HEK293 (cell line): Measurements from ENCODE around the gene TRIM34.
A peak's percentile ranks its signal among the peaks of the same experiment; 100 is the strongest.

Source experiments
- CTCF ChIA-PET: fragments of 350-600 bp; formaldehyde crosslinking; extraction: SDS; loops from one replicate; lab custom pipeline; 2021; ENCODE audit warnings: antibody characterized with exemption; lab: Yijun Ruan, JAX
- POLR2A ChIA-PET: fragments of 300-600 bp; formaldehyde crosslinking; extraction: SDS; loops from one replicate; lab custom pipeline; 2020; ENCODE audit warnings: antibody characterized with exemption, inconsistent platforms; lab: Yijun Ruan, JAX
- H3K27ac ChIP-seq: fragments of 200-500 bp; sonication (Bioruptor generic); 2 replicates; pipeline ENCODE4 v1.5.1; 2014; ENCODE audit warnings: low read depth, low read length, control low read depth, inconsistent platforms; ENCODE audit errors: extremely low read depth
- H3K36me3 ChIP-seq, 2 experiments: fragments of 200-500 bp in 1 of 2; sonication (Bioruptor generic) in 1 of 2; 1 replicate in 1 of 2; 2 replicates in 1 of 2; pipeline ENCODE4 v1.5.1; 2014 to 2017; ENCODE audit warnings: inconsistent platforms in 2 of 2, low read length in 2 of 2; ENCODE audit not compliant: control insufficient read depth in 2 of 2, insufficient read depth in 1 of 2
- H3K4me1 ChIP-seq: fragments of 200-500 bp; sonication (Bioruptor generic); 2 replicates; pipeline ENCODE4 v1.5.1; 2014; ENCODE audit warnings: mild to moderate bottlenecking, low read length, inconsistent platforms; ENCODE audit not compliant: control insufficient read depth, insufficient read depth
- H3K4me3 ChIP-seq: 2 replicates; pipeline ENCODE4 v1.5.1; 2011; ENCODE audit warnings: low read depth, mild to moderate bottlenecking, control low read depth, low read length, moderate library complexity
- H3K9me3 ChIP-seq: fragments of 200-500 bp; sonication (Bioruptor generic); 2 replicates; pipeline ENCODE4 v1.5.1; 2014; ENCODE audit warnings: low read depth, low read length, inconsistent platforms; ENCODE audit not compliant: control insufficient read depth, insufficient read depth
- GLIS1 ChIP-seq: fragments of 450-650 bp; formaldehyde crosslinking; IDR thresholded peaks from 2 replicates; pipeline ENCODE4 v1.5.1; 2016; ENCODE audit warnings: missing biosample characterization, missing genetic modification characterization
- KLF8 ChIP-seq: fragments of 450-650 bp; formaldehyde crosslinking; IDR thresholded peaks from 2 replicates; pipeline ENCODE4 v1.5.1; 2016; ENCODE audit warnings: missing biosample characterization, missing genetic modification characterization
- ZBTB20 ChIP-seq: fragments of 450-650 bp; formaldehyde crosslinking; IDR thresholded peaks from 2 replicates; pipeline ENCODE4 v1.5.1; 2016; ENCODE audit warnings: missing biosample characterization, missing genetic modification characterization
- ZBTB8A ChIP-seq: fragments of 450-650 bp; formaldehyde crosslinking; IDR thresholded peaks from 2 replicates; pipeline ENCODE4 v1.5.1; 2016; ENCODE audit warnings: missing biosample characterization, missing genetic modification characterization
- ZNF169 ChIP-seq: fragments of 450-650 bp; formaldehyde crosslinking; IDR thresholded peaks from 2 replicates; pipeline ENCODE4 v1.5.1; 2016; ENCODE audit warnings: missing biosample characterization, missing genetic modification characterization
- ZNF184 ChIP-seq: fragments of 450-650 bp; IDR thresholded peaks from 2 replicates; pipeline ENCODE4 v1.5.1; 2018; ENCODE audit warnings: missing biosample characterization, mild to moderate bottlenecking, missing genetic modification characterization
- ZNF214 ChIP-seq: fragments of 450-650 bp; formaldehyde crosslinking; IDR thresholded peaks from 2 replicates; pipeline ENCODE4 v1.5.1; 2017; ENCODE audit warnings: missing biosample characterization, mild to moderate bottlenecking, missing genetic modification characterization, borderline replicate concordance
- ZNF391 ChIP-seq: fragments of 450-650 bp; formaldehyde crosslinking; IDR thresholded peaks from 2 replicates; pipeline ENCODE4 v1.5.1; 2016; ENCODE audit warnings: low read depth, missing biosample characterization, missing genetic modification characterization, borderline replicate concordance
- ZNF423 ChIP-seq: fragments of 450-650 bp; formaldehyde crosslinking; IDR thresholded peaks from 2 replicates; pipeline ENCODE4 v1.5.1; 2016; ENCODE audit warnings: missing biosample characterization, missing genetic modification characterization
- ZNF48 ChIP-seq: fragments of 450-650 bp; formaldehyde crosslinking; IDR thresholded peaks from 2 replicates; pipeline ENCODE4 v1.5.1; 2016; ENCODE audit warnings: missing biosample characterization, missing genetic modification characterization
- ZNF501 ChIP-seq: fragments of 450-650 bp; formaldehyde crosslinking; IDR thresholded peaks from 2 replicates; pipeline ENCODE4 v1.5.1; 2016; ENCODE audit warnings: missing biosample characterization, missing genetic modification characterization
- ZNF521 ChIP-seq: fragments of 450-650 bp; formaldehyde crosslinking; IDR thresholded peaks from 2 replicates; pipeline ENCODE4 v1.5.1; 2017; ENCODE audit warnings: missing biosample characterization, mild to moderate bottlenecking, missing genetic modification characterization
- ZNF585B ChIP-seq: fragments of 450-650 bp; formaldehyde crosslinking; IDR thresholded peaks from 2 replicates; pipeline ENCODE4 v1.5.1; 2016; ENCODE audit warnings: missing biosample characterization, missing genetic modification characterization
- ZNF629 ChIP-seq: fragments of 450-650 bp; formaldehyde crosslinking; IDR thresholded peaks from 2 replicates; pipeline ENCODE4 v1.5.1; 2017; ENCODE audit warnings: missing biosample characterization, missing genetic modification characterization
- ZNF792 ChIP-seq: fragments of 450-650 bp; formaldehyde crosslinking; IDR thresholded peaks from 2 replicates; pipeline ENCODE4 v1.5.1; 2016; ENCODE audit warnings: missing biosample characterization, missing genetic modification characterization
- TF ChIP-seq, protein P1 (sequence below): fragments of 450-650 bp; formaldehyde crosslinking; IDR thresholded peaks from 2 replicates; pipeline ENCODE4 v1.5.1; 2016; ENCODE audit warnings: missing biosample characterization, missing genetic modification characterization
- TF ChIP-seq, protein P2 (sequence below): fragments of 450-650 bp; formaldehyde crosslinking; IDR thresholded peaks from 2 replicates; pipeline ENCODE4 v1.5.1; 2017; ENCODE audit warnings: missing biosample characterization, missing genetic modification characterization
- TF ChIP-seq, protein P3 (sequence below): fragments of 450-650 bp; formaldehyde crosslinking; IDR thresholded peaks from 2 replicates; pipeline ENCODE4 v1.5.1; 2016; ENCODE audit warnings: missing biosample characterization, missing genetic modification characterization
- TF ChIP-seq, protein P4 (sequence below): fragments of 450-650 bp; formaldehyde crosslinking; IDR thresholded peaks from 2 replicates; pipeline ENCODE4 v1.5.1; 2017; ENCODE audit warnings: missing biosample characterization, missing genetic modification characterization
- TF ChIP-seq, protein P5 (sequence below): fragments of 450-650 bp; formaldehyde crosslinking; IDR thresholded peaks from 2 replicates; pipeline ENCODE4 v1.5.0; 2017; ENCODE audit warnings: missing biosample characterization, missing genetic modification characterization, borderline replicate concordance

The TRIM34 gene, protein sequence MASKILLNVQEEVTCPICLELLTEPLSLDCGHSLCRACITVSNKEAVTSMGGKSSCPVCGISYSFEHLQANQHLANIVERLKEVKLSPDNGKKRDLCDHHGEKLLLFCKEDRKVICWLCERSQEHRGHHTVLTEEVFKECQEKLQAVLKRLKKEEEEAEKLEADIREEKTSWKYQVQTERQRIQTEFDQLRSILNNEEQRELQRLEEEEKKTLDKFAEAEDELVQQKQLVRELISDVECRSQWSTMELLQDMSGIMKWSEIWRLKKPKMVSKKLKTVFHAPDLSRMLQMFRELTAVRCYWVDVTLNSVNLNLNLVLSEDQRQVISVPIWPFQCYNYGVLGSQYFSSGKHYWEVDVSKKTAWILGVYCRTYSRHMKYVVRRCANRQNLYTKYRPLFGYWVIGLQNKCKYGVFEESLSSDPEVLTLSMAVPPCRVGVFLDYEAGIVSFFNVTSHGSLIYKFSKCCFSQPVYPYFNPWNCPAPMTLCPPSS

DNA sequence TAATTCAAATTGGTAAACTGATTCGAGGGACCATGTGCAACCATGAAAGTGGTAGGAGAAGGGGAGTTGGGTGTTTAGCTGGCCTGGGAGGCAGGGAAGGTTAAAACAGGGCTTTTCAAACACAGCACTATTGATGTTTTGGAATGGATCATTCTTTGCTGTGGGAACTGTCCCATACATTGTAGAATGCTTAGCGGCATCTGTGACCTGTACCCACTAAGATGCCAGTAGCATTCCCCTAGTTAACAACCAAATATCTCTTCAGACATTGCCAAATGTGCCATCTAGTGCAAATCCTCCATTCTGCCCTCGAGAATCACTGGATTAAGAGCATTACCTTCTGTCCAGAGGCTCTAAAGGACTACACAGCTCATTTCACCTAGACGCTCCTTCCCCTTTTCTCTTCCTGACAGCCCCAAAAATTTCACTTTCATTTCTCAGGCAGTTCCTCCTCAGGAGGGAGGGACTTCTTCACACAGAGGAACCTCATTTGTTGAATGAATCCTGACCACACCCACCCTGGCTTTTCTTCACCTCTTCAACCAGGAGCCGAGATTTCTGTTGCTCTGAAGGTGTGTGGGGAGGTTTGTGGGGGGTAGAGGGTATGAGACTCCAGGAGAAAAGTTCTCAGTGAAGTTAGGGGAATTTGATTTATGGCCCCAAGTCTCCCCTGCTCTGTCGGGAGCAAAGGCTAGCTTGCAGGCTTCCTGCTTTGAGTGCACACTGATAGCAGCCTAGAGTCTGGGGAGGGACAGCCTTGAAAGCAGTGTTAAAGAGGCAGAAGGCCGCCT lies at the start of gene TRIM34:
Gene TRIM34 (plus strand): TSS at position 513 of the 791 bp plus-strand sequence. CDS start 7,331 bp downstream, outside the sequence.
- Histone ChIP-seq H3K4me3 (peak within 1 kb of the TSS; percentile 18), H3K36me3 (no peaks in the 10 kb centered on the region), H3K4me1 (no peaks in the 10 kb centered on the region)
- 0 out of 2 replicates have a peak, but pooled peaks have one; percentile 20 for TF ChIP-seq GLIS1
- TF ChIP-seq ZNF184 (tag by site-specific recombination), result no peak
- TF ChIP-seq, all 188 proteins: peak for 1
- CTCF ChIA-PET, result no interaction called here
- no peaks in the 10 kb centered on the region for H3K9me3 ChIP-seq
- H3K27ac ChIP-seq, result no peak within 1 kb of the TSS
- POLR2A ChIA-PET, result no interaction called here

DNA sequence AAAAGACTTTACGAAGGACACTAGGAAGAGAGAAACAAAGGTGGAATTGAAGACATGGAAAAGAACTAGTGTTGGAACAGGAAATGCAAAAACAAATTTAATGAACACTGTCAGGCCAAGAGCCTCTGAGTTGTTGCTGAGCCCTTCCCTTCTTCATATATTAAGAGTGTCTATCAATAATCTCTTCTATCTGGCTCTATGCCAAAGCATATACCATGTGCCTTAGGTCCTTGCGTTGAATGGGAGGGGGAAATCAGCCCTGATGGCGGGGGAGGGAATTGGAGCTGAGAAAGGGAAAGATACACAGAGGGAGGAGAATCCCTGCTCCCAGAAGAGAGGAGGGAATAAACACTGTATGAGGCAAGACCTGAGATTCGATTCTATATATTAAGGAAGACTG lies 49.6 kb upstream of the TRIM34 start:
- no peak for TF ChIP-seq ZNF169 (tag by site-specific recombination)
- no peak for TF ChIP-seq ZNF214 (tag by site-specific recombination)
- TF ChIP-seq, protein P1, sequence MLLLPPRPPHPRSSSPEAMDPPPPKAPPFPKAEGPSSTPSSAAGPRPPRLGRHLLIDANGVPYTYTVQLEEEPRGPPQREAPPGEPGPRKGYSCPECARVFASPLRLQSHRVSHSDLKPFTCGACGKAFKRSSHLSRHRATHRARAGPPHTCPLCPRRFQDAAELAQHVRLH (tag by site-specific recombination), result no peak
- no peak for TF ChIP-seq ZNF501 (tag by site-specific recombination)
- TF ChIP-seq, protein P2, sequence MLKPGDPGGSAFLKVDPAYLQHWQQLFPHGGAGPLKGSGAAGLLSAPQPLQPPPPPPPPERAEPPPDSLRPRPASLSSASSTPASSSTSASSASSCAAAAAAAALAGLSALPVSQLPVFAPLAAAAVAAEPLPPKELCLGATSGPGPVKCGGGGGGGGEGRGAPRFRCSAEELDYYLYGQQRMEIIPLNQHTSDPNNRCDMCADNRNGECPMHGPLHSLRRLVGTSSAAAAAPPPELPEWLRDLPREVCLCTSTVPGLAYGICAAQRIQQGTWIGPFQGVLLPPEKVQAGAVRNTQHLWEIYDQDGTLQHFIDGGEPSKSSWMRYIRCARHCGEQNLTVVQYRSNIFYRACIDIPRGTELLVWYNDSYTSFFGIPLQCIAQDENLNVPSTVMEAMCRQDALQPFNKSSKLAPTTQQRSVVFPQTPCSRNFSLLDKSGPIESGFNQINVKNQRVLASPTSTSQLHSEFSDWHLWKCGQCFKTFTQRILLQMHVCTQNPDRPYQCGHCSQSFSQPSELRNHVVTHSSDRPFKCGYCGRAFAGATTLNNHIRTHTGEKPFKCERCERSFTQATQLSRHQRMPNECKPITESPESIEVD (tag by site-specific recombination), result no peak
- Histone ChIP-seq H3K4me3 (no peak overlapping the region), H3K9me3 (no peaks in the 10 kb centered on the region), H3K4me1 (no peaks in the 10 kb centered on the region), H3K27ac (no peak overlapping the region), H3K36me3 (no peaks in the 10 kb centered on the region)
- POLR2A ChIA-PET, result no interaction called here
- CTCF ChIA-PET, result no interaction called here

DNA sequence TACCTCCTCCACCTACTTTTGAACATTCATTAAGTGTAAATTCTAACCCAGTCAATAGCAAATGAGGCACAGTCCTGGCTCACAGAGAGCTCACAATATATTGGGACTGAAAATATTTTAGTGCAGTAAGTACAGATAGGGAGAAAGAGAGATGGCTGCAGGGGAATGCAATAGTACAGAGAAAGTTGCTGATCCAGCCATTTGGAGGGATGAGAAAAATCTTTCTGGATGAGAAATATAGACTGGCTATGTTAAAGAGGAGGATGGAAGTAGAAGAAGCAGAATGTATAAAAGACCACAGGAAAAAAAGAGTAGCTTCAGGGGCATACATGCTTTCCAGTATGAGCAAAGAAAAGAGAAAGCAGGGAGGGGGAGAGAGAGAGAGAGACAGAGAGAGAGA lies 47.7 kb upstream of the TRIM34 start:
- Histone ChIP-seq H3K4me3 (no peak overlapping the region), H3K9me3 (no peaks in the 10 kb centered on the region), H3K36me3 (no peaks in the 10 kb centered on the region), H3K27ac (no peak overlapping the region), H3K4me1 (no peaks in the 10 kb centered on the region)
- POLR2A ChIA-PET, result no interaction called here
- CTCF ChIA-PET, result no interaction called here
- TF ChIP-seq ZNF391 (no peak), ZNF521 (no peak), KLF8 (tag by site-specific recombination) (no peak), ZNF585B (tag by site-specific recombination) (no peak), ZBTB8A (no peak), ZNF169 (tag by site-specific recombination) (no peak), ZNF48 (tag by site-specific recombination) (no peak), ZBTB20 (tag by site-specific recombination) (no peak), ZNF792 (tag by site-specific recombination) (no peak), ZNF629 (tag by site-specific recombination) (no peak), ZNF423 (tag by site-specific recombination) (no peak)
- TF ChIP-seq, protein P3, sequence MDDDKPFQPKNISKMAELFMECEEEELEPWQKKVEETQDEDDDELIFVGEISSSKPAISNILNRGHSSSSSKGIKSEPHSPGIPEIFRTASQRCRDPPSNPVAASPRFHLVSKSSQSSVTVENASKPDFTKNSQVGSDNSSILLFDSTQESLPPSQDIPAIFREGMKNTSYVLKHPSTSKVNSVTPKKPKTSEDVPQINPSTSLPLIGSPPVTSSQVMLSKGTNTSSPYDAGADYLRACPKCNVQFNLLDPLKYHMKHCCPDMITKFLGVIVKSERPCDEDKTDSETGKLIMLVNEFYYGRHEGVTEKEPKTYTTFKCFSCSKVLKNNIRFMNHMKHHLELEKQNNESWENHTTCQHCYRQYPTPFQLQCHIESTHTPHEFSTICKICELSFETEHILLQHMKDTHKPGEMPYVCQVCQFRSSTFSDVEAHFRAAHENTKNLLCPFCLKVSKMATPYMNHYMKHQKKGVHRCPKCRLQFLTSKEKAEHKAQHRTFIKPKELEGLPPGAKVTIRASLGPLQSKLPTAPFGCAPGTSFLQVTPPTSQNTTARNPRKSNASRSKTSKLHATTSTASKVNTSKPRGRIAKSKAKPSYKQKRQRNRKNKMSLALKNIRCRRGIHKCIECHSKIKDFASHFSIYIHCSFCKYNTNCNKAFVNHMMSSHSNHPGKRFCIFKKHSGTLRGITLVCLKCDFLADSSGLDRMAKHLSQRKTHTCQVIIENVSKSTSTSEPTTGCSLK, result no peak
- TF ChIP-seq, protein P4, sequence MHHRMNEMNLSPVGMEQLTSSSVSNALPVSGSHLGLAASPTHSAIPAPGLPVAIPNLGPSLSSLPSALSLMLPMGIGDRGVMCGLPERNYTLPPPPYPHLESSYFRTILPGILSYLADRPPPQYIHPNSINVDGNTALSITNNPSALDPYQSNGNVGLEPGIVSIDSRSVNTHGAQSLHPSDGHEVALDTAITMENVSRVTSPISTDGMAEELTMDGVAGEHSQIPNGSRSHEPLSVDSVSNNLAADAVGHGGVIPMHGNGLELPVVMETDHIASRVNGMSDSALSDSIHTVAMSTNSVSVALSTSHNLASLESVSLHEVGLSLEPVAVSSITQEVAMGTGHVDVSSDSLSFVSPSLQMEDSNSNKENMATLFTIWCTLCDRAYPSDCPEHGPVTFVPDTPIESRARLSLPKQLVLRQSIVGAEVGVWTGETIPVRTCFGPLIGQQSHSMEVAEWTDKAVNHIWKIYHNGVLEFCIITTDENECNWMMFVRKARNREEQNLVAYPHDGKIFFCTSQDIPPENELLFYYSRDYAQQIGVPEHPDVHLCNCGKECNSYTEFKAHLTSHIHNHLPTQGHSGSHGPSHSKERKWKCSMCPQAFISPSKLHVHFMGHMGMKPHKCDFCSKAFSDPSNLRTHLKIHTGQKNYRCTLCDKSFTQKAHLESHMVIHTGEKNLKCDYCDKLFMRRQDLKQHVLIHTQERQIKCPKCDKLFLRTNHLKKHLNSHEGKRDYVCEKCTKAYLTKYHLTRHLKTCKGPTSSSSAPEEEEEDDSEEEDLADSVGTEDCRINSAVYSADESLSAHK (tag by site-specific recombination), result no peak
- TF ChIP-seq, protein P5, sequence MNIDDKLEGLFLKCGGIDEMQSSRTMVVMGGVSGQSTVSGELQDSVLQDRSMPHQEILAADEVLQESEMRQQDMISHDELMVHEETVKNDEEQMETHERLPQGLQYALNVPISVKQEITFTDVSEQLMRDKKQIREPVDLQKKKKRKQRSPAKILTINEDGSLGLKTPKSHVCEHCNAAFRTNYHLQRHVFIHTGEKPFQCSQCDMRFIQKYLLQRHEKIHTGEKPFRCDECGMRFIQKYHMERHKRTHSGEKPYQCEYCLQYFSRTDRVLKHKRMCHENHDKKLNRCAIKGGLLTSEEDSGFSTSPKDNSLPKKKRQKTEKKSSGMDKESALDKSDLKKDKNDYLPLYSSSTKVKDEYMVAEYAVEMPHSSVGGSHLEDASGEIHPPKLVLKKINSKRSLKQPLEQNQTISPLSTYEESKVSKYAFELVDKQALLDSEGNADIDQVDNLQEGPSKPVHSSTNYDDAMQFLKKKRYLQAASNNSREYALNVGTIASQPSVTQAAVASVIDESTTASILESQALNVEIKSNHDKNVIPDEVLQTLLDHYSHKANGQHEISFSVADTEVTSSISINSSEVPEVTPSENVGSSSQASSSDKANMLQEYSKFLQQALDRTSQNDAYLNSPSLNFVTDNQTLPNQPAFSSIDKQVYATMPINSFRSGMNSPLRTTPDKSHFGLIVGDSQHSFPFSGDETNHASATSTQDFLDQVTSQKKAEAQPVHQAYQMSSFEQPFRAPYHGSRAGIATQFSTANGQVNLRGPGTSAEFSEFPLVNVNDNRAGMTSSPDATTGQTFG (tag by site-specific recombination), result no peak
